MM.1S (cell line): ENCODE data around the gene KLK14.

Experiments
- DNase-seq: peaks from one replicate; pipeline ENCODE4 v3.0.0-alpha.2; 2015
- H2AFZ ChIP-seq: fragments of 300-600 bp; sonication (generic); 2 replicates; pipeline ENCODE4 v1.6.0; 2016; ENCODE audit warnings: antibody characterized with exemption, low read length
- H3F3A ChIP-seq: fragments of 300-600 bp; sonication (generic); 2 replicates; pipeline ENCODE4 v1.6.1; 2016; ENCODE audit warnings: mild to moderate bottlenecking, antibody characterized with exemption, low read length, moderate library complexity, mixed read lengths; ENCODE audit not compliant: insufficient read depth
- H3K27ac ChIP-seq: fragments of 300-600 bp; sonication (generic); 2 replicates; pipeline ENCODE4 v1.5.1; 2016; ENCODE audit warnings: mild to moderate bottlenecking, low read length
- H3K27me3 ChIP-seq: fragments of 300-600 bp; sonication (generic); replicated peaks from 2 replicates; pipeline ENCODE4 v1.6.0; 2016; ENCODE audit warnings: low read length; ENCODE audit not compliant: insufficient read depth
- H3K36me3 ChIP-seq: fragments of 300-600 bp; sonication (generic); replicated peaks from 2 replicates; pipeline ENCODE4 v1.6.1; 2016; ENCODE audit warnings: mild to moderate bottlenecking, low read length, mixed read lengths; ENCODE audit not compliant: insufficient read depth
- H3K4me1 ChIP-seq: fragments of 300-600 bp; sonication (generic); 2 replicates; pipeline ENCODE4 v1.6.1; 2016; ENCODE audit warnings: low read length, mixed read lengths
- H3K4me2 ChIP-seq: fragments of 300-600 bp; sonication (generic); 2 replicates; pipeline ENCODE4 v1.6.0; 2016; ENCODE audit warnings: low read depth, low read length
- H3K4me3 ChIP-seq: fragments of 300-600 bp; sonication (generic); 2 replicates; pipeline ENCODE4 v1.5.1; 2016; ENCODE audit warnings: low read length, mixed read lengths
- H3K79me2 ChIP-seq: fragments of 300-600 bp; sonication (generic); 2 replicates; pipeline ENCODE4 v1.6.1; 2016; ENCODE audit warnings: mixed run types, low read length, mixed read lengths
- H3K9ac ChIP-seq: fragments of 300-600 bp; sonication (generic); 2 replicates; pipeline ENCODE4 v1.6.1; 2016; ENCODE audit warnings: low read length, mixed read lengths
- H3K9me2 ChIP-seq: fragments of 300-600 bp; sonication (generic); replicated peaks from 2 replicates; pipeline ENCODE4 v1.6.1; 2016; ENCODE audit warnings: mild to moderate bottlenecking, low read length, mixed read lengths; ENCODE audit not compliant: insufficient read depth
- H3K9me3 ChIP-seq: fragments of 300-600 bp; sonication (generic); replicated peaks from 2 replicates; pipeline ENCODE4 v1.6.1; 2016; ENCODE audit warnings: mild to moderate bottlenecking, low read length, mixed read lengths; ENCODE audit not compliant: insufficient read depth
- H4K20me1 ChIP-seq: fragments of 300-600 bp; sonication (generic); 2 replicates; pipeline ENCODE4 v1.6.1; 2016; ENCODE audit warnings: mild to moderate bottlenecking, low read length, moderate library complexity, mixed read lengths; ENCODE audit not compliant: insufficient read depth
- EZH2 ChIP-seq: fragments of 300-600 bp; sonication (generic); optimal IDR thresholded peaks from 2 replicates; pipeline ENCODE3; 2017; ENCODE audit warnings: low read depth, mild to moderate bottlenecking, antibody characterized with exemption, low read length, mixed read lengths
- EZH2phosphoT487 ChIP-seq: fragments of 300-600 bp; sonication (generic); IDR thresholded peaks from 2 replicates; pipeline ENCODE4 v1.6.1; 2018; ENCODE audit warnings: antibody characterized with exemption, low read length
- TF ChIP-seq, protein P1 (sequence below): fragments of 300-600 bp; sonication (generic); IDR thresholded peaks from 2 replicates; pipeline ENCODE4 v1.5.1; 2016; ENCODE audit warnings: antibody characterized with exemption, low read length, mixed read lengths

The KLK14 gene

DNA sequence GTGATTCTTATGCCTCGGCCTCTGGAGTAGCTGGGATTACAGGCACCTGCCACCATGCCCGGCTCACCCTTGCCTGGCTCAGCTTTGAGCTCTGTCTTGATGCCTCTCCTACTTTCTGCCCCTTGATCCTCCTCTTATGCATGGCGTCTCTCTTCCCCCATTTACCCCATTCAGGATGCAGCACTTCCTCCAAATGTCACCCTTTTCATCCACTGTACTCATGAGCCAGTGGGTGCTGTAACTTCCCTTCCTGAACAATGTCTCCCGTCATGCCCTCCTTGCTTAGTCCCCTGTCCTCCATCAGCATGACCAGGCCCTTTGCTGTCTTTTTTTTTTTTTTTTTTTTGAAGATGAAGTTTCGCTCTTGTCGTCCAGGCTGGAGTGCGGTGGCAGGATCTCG is 38.6 kb upstream of the KLK14 start:
- H4K20me1 ChIP-seq, result no peaks in the 10 kb centered on the region
- H3K4me3 ChIP-seq, result no peak overlapping the region
- no peak overlapping the region for H3K9ac ChIP-seq
- no peaks in the 10 kb centered on the region for H3K9me2 ChIP-seq
- peaks cover 48% of the 10 kb centered on the region for H3K27me3 ChIP-seq
- no peak overlapping the region for H3K27ac ChIP-seq
- no peak for DNase-seq
- H3K9me3 ChIP-seq, result no peaks in the 10 kb centered on the region
- no peaks in the 10 kb centered on the region for H3K36me3 ChIP-seq
- no peaks in the 10 kb centered on the region for H3K4me1 ChIP-seq
- no peak overlapping the region for H2AFZ ChIP-seq
- H3K4me2 ChIP-seq, result no peak overlapping the region
- TF ChIP-seq EZH2phosphoT487, result no peak
- TF ChIP-seq, protein P1, sequence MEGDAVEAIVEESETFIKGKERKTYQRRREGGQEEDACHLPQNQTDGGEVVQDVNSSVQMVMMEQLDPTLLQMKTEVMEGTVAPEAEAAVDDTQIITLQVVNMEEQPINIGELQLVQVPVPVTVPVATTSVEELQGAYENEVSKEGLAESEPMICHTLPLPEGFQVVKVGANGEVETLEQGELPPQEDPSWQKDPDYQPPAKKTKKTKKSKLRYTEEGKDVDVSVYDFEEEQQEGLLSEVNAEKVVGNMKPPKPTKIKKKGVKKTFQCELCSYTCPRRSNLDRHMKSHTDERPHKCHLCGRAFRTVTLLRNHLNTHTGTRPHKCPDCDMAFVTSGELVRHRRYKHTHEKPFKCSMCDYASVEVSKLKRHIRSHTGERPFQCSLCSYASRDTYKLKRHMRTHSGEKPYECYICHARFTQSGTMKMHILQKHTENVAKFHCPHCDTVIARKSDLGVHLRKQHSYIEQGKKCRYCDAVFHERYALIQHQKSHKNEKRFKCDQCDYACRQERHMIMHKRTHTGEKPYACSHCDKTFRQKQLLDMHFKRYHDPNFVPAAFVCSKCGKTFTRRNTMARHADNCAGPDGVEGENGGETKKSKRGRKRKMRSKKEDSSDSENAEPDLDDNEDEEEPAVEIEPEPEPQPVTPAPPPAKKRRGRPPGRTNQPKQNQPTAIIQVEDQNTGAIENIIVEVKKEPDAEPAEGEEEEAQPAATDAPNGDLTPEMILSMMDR, result no peak
- no peak for TF ChIP-seq EZH2
- no peaks in the 10 kb centered on the region for H3K79me2 ChIP-seq
- H3F3A ChIP-seq, result no peaks in the 10 kb centered on the region

DNA sequence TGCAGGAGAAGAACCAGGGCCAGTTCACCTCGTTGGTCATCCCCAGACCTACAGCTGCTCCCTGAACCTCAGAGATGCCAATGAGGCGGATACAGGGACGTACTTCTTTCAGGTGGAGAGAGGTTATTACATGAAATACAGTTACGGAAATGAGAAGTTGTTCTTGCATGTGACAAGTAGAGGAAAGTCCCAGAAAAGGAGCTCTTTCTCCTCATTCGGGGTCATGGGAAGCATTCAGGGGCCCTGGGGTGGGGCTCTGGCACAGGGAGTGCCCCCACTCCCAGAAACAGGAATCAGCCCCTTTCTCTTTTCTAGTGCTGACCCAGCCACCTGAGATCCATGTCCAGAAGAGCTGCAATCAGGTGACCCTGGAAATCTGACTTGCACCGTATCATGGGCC is 37.5 kb upstream of the KLK14 start:
- no peaks in the 10 kb centered on the region for H3K4me1 ChIP-seq
- DNase-seq, result no peak
- no peak overlapping the region for H3K4me3 ChIP-seq
- H3K4me2 ChIP-seq, result no peak overlapping the region
- H3K27ac ChIP-seq, result no peak overlapping the region
- H3K36me3 ChIP-seq, result no peaks in the 10 kb centered on the region
- H3F3A ChIP-seq, result no peaks in the 10 kb centered on the region
- peaks cover 57% of the 10 kb centered on the region for H3K27me3 ChIP-seq
- no peak overlapping the region for H2AFZ ChIP-seq
- no peaks in the 10 kb centered on the region for H3K9me2 ChIP-seq
- H3K9me3 ChIP-seq, result no peaks in the 10 kb centered on the region
- no peaks in the 10 kb centered on the region for H3K79me2 ChIP-seq
- H4K20me1 ChIP-seq, result no peaks in the 10 kb centered on the region
- H3K9ac ChIP-seq, result no peak overlapping the region
- no peak for TF ChIP-seq EZH2phosphoT487
- TF ChIP-seq, protein P1, result no peak
- no peak for TF ChIP-seq EZH2

DNA sequence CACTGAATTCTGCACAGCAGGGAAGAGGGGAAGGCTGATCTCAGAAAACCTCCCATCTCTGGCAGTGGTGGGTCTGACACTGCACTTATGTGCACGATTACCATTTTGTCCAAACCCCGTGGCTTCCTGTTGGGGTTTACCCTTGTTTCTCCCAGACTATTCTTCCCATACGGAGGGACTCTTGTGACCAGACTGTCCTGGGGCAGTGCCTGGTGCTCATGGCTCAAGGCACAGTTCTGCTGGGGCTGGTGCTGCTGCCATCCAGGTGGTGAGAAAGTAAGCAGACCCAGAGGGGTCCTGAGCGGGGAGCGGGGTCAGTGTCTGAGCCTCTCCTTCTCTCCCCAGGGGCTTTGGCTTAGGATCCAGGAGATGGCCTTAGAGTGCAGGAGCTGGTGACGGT is 36.9 kb upstream of the KLK14 start:
- Histone ChIP-seq H4K20me1 (no peaks in the 10 kb centered on the region), H3K79me2 (no peaks in the 10 kb centered on the region), H3K27me3 (peaks cover 61% of the 10 kb centered on the region), H3K4me3 (no peak overlapping the region), H3F3A (no peaks in the 10 kb centered on the region), H3K36me3 (no peaks in the 10 kb centered on the region), H3K9me2 (no peaks in the 10 kb centered on the region), H3K9ac (no peak overlapping the region), H3K4me1 (no peaks in the 10 kb centered on the region), H2AFZ (no peak overlapping the region), H3K27ac (no peak overlapping the region), H3K4me2 (no peak overlapping the region), H3K9me3 (no peaks in the 10 kb centered on the region)
- DNase-seq, result no peak
- TF ChIP-seq, protein P1, result no peak
- TF ChIP-seq EZH2 (no peak), EZH2phosphoT487 (no peak)
